PC-9 (cell line): Measurements from ENCODE around the gene TAL1.

Experiments used
- CTCF ChIP-seq: fragments of 200-600 bp; sonication (generic); conservative IDR thresholded peaks from 2 replicates; pipeline ENCODE4 v1.6.1; 2017; ENCODE audit warnings: mixed run types, antibody characterized with exemption, mild to moderate bottlenecking, moderate library complexity
- EZH2 ChIP-seq: fragments of 200-600 bp; sonication (generic); IDR thresholded peaks from 2 replicates; pipeline ENCODE4 v1.8.0; 2017; ENCODE audit warnings: antibody characterized with exemption, low read depth

DNA sequence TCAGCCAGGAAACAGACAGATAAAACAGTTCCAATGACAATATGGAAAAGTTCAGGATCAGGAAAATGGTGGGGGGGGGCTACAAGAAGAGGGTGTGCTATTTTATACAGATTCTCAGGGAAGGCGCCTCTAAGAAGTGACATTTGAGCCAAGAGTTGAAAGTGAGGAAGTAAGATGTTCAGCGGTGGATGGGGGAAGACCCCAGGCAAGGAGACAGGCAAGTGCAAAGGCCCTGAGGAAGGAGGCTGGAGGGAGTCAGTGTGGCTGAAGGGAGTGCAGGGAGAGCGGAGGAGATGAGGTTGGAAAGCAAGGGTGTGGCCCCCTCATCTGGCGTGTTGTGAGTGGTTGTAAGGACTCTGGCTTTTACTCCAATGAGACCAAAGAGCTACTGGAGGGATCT is 33.8 kb downstream of the TAL1 start:
- TF ChIP-seq CTCF (no peak), EZH2 (no peak)
